Inflammatory macrophage (primary cell): ENCODE measurements around the gene TTLL6.

Experiments used
- DNase-seq, 2 donors: peaks; one replicate each; pipeline ENCODE4 v3.0.0-alpha.2; 2020 to 2022

Gene TTLL6

GRCh38 chr17:48759288-48759687 is 57.7 kb downstream of the TTLL6 start:
- DNase-seq: no peak

- DNase-seq: no peak
These were observed 59.5 kb downstream of the TTLL6 start for GRCh38 chr17:48757524-48757961.

GRCh38 chr17:48756830-48757251 is 60.2 kb downstream of the TTLL6 start:
- peak; percentile 43 to 60 for DNase-seq

GRCh38 chr17:48755356-48755755 is 61.7 kb downstream of the TTLL6 start:
- peak; percentile 44 to 62 for DNase-seq

GRCh38 chr17:48754500-48755261 is 62.3 kb downstream of the TTLL6 start:
- no peak for DNase-seq

GRCh38 chr17:48753794-48754499 is 63.1 kb downstream of the TTLL6 start:
- no peak for DNase-seq

GRCh38 chr17:48752399-48753288 is 64.4 kb downstream of the TTLL6 start:
- DNase-seq: no peak

GRCh38 chr17:48751733-48752398 is 65.2 kb downstream of the TTLL6 start:
- DNase-seq: no peak

- no peak for DNase-seq
These were observed 65.9 kb downstream of the TTLL6 start for GRCh38 chr17:48751172-48751571.

- no peak for DNase-seq
These were observed 67.1 kb downstream of the TTLL6 start for GRCh38 chr17:48749621-48750553.

- no peak for DNase-seq
These were observed 68.1 kb downstream of the TTLL6 start for GRCh38 chr17:48748718-48749566.

GRCh38 chr17:48747445-48748363 is 69.3 kb downstream of the TTLL6 start:
- DNase-seq: no peak

GRCh38 chr17:48746916-48747444 is 70.0 kb downstream of the TTLL6 start:
- DNase-seq: no peak

- no peak for DNase-seq
These were observed 71.4 kb downstream of the TTLL6 start for GRCh38 chr17:48745381-48746275.

GRCh38 chr17:48740537-48740936 is 76.5 kb downstream of the TTLL6 start:
- no peak for DNase-seq

GRCh38 chr17:48738803-48739526 is 78.1 kb downstream of the TTLL6 start:
- no peak for DNase-seq

GRCh38 chr17:48738424-48738802 is 78.6 kb downstream of the TTLL6 start:
- no peak for DNase-seq
